Stomach (tissue), 4 donors: ENCODE results near the gene ARMCX5.

Experiments
- CTCF ChIP-seq, 7 experiments: fragments of 450-650 bp in 4 of 7; fragments of 200-600 bp in 3 of 7; sonication (generic) in 3 of 7; IDR thresholded peaks; one replicate each; pipeline ENCODE4 v1.5.1; 2016 to 2019; ENCODE audit warnings: antibody characterized with exemption in 7 of 7, control low read depth in 2 of 7, mild to moderate bottlenecking in 1 of 7
- EP300 ChIP-seq: sonication (generic); formaldehyde crosslinking; IDR thresholded peaks from one replicate; pipeline ENCODE4 v1.6.1; 2017; ENCODE audit warnings: antibody characterized with exemption
- POLR2A ChIP-seq, 4 donors: fragments of 450-650 bp; IDR thresholded peaks; one replicate each; pipeline ENCODE4 v1.6.1; 2016; ENCODE audit warnings: antibody characterized with exemption in 4 of 4, control low read depth in 2 of 4, mild to moderate bottlenecking in 1 of 4, moderate library complexity in 1 of 4
- POLR2AphosphoS5 ChIP-seq, 3 donors: sonication (generic); formaldehyde crosslinking; IDR thresholded peaks; one replicate each; pipeline ENCODE4 v1.6.1; 2016; ENCODE audit warnings: antibody characterized with exemption in 3 of 3

- TF ChIP-seq CTCF (IDR thresholded peaks at IDR 0.05) (no peak), POLR2A (IDR thresholded peaks at IDR 0.05) (no peak), EP300 (no peak), POLR2AphosphoS5 (IDR thresholded peaks at IDR 0.05) (no peak)
Measured at GRCh38 chrX:102580891-102581290, 18.4 kb upstream of the ARMCX5 start.
